DMS 273 (cell line): ENCODE results near the gene CFAP69.
"Not testable (repeated sequence)": the region's sequence is repeated elsewhere in the genome, so short reads cannot be mapped to it uniquely, and the experiment has no call there.

Source experiments
- DNase-seq: peaks from one replicate; lab custom pipeline; 2025; ENCODE audit not compliant: unreplicated experiment; lab: John Stamatoyannopoulos, UW

The CFAP69 gene

DNA sequence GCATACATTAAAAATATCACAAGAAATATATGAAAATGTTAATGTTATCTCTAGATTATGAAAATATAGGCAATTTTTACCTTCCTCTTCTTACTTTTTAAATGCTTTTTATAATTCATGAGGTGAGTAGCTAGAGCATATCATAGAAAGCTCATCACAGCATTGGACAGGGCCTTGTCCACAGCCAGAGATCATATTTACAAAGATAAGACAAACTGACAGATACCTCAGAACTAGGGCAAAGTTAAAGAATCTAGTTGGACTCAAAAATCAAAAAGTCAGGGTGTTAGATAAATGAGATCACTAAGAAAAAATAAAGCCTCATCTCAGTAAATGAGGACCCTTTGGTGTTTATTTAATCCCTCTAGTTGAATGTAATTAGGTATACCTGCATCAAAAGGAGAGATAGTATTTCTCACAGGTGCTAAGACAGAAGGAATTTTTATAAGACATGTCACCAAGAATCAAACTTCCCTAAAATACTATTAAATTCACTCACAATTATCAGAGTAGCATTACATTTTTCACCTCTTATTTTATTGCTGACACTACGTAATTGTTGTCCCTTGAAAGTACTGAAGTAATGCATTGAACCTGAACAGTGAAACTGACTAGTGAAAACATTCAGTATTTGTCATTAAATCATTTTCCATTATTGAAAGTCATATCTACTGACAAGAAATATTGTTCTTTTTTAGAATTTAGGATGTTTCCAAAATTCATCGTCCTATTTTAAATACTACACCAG lies 25.6 kb downstream of the CFAP69 start:
- DNase-seq = no peak

DNA sequence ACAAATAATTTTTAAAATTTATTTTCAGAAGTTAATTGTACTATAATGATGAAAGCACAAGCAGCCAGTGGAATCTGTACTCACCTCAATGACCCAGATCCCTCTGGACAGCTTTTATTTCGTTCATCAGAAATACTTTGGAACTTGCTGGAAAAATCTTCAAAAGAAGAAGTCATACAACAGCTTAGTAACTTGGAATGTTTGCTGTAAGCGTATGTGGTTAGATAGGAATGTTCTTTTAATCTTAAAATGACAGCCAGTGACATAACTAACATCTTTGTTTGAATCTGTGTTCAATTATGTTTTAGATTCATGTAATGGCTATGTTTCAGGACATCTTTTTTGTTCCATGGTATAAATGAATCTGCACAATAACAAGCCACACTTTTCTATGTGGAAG lies 26.8 kb downstream of the CFAP69 start:
- DNase-seq = no peak

DNA sequence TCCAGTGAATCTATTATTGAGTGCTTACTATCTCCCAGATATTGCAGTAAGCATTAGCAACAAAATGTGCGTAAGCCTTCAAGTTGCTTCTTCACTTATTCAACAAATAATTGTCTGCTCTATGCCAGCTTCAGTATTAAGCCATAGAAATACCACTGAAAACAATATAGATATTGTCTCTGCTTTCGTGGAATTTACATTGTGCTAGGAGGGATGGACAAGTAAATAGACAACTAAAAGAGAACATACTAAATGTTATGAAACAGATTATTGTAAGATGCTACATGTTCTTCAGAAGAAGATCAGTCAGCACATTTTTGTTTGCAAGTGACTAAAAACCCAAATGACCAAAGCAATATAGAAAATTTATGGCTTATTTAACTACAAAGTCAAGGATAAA lies 27.3 kb downstream of the CFAP69 start:
- no peak for DNase-seq

DNA sequence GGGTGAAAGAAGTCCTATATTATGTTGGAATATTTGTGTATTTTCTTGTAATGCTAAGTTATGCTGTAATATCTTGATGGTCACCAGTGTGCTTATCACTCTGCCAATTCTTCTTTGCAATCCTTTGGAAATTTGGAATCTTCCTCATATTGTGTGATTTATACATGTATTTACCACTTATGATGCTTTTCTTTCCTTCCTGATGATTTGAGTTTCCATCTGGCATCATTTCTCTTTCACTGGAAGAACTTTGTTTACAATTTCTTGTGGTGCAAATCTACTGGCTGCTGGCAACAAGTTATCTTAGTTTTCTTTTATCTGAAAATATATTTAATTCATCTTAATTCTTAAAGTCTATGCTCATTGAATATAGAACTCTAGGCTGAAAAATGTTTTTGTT lies 29.2 kb downstream of the CFAP69 start:
- DNase-seq = no peak

DNA sequence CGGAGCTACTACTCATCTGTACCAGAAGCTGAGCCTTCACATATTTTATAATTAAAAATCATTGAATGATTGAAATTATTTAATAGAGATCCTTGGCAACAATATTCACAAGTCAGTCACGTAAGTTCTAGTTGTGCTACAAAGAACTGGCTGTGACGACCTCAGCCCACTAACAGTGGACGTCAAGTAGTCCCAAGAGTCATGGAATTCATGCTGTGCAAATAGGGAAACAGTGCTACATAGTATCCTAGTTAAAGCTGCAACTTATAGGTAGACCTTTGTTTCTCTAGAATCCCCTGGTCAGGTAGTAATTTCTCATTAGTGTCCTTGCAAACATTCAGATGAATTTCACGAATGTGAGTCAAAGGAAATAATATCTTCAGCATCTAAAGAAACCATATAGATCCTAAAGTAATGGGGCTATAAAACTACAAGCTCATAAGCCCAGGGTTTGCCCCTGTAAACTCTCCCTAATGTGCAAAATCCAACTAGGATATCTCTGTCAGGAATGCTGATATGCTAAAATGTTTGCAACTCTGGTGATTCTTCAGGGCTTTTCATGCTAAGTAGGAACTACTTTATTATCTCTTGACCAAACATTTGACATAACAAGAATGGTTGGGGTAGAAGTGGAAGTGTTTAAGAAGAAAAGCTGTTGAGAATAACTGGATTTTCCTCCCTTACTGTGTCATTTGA lies 31.2 kb downstream of the CFAP69 start:
- DNase-seq = no peak

DNA sequence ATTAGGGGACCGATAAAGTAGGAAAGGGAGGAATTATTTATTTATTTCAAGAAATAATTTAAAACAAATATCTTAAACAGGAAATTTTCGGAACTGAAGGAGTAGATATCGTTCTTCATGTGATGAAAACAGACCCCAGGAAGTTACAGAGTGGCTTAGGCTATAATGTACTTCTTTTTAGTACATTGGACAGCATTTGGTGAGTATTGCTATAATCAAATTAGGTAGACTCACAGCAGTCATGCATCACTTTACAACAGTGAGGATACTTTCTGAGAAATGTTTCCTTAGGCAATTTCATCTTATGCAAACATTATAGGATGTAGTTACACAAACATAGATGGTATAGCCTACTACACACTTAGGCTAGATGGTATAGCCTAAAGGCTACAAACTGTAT lies 43.2 kb downstream of the CFAP69 start:
- DNase-seq = no peak

DNA sequence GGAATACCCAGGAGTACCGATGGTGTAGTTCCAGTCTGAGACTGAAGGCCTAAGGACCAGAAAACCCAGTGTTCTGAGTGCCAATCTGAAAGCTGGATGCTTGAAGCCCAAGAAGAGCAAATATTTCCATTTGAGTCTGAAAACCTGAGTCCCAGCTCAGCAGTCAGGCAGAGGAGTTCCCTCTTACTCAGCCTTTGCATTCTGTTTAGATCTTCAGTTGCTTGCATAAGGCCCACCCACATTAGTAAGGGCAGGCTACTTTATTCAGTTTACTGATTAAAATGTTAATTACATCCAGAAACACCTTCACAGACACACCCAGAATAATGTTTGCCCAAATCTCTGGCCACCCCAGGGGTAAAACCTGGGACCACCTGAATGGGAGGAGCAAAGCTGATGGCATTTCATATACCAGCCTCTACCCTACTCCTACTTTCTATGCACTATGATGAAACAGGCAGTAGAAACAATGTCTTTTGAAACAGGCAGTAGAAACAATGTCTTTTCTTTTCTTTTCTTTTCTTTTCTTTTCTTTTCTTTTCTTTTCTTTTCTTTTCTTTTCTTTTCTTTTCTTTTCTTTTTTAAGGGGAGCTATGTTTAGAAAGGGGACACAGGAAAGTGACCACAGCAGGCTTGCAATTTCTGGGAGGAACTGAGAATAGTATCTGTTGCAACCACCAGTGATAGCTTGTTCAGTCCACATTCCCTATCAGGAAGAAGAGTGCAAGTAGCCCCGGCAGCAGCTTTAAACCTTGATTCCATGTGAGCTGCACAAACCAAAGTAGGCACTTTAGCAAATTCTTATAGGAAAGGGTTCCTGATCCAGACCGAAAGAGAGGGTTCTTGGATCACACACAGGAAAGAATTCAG lies 45.5 kb downstream of the CFAP69 start:
- no peak for DNase-seq

DNA sequence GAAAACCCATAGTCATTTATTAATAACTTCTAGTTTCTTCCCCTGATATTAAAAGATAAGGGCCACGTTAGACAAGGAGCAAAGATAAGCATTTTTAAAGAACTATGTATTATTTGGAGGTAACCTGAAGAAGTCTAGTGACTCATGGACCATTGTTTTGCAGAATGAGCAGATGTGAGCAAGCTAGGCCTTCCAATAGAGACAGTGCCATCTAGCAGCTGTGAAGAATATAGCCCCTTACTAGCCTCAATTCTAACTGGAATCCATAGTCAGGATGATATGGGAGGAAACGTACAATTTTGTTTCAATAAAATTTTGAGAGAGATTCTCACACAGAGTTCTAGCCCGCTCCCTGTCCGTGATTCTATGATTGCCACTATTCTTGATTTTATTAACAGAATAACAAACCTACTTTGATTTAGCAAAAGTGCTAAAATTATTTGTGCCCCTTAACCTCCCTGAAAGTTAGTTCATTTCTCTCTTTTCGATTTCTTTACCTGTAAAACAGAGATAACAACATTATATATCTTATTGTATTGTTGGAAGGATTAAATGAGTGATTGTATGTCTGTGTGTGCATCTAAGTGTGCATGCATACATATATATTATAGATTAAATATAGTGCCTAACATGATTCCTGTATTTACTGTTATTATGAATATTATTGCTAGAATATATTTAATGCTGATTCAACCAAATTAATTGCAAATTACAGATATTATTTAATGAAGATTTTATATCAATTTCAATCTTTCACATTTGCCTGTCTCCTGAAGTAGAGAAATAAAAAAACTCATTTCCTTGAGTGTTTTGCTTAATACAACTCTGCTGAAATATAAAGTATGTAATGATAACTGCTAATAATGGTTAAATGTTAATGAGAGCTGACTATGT lies 53.4 kb downstream of the CFAP69 start:
- DNase-seq = peak; percentile 56

DNA sequence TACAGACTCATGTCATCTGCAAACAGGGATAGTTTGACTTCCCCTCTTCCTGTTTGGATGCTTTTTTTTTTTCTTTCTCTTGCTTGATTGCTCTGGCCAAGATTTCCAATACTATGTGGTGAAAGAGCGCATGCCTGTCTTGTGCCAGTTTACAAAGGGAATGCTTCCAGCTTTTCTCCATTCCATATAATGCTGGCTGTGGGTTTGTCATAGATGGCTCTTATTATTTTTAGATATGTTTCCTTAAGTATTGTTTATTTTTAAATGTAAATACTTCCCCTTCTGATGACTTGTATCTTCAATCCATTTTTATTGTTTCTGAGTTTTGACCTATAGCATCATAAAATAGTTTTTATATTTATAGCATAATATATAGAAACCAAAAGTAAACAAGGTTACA lies 58.3 kb downstream of the CFAP69 start:
- no peak for DNase-seq

DNA sequence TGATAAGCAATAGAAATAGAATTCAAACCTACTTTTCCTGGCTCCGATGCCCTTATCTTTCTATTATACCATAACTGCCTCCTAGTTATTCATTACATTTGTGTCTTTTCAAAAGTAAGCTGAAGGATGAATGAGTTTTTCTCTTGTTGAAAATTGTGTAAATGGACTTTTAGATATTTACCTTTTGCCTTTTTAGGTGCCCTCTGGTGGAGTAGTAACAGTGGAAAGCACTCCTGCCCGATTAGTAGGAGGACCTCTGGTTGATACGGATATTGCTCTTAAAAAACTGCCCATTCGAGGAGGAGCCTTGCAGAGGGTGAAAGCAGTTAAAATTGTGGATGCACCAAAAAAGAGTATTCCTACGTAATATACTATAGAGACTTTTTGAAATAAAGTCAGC lies 64.9 kb downstream of the CFAP69 start:
- DNase-seq = no peak

DNA sequence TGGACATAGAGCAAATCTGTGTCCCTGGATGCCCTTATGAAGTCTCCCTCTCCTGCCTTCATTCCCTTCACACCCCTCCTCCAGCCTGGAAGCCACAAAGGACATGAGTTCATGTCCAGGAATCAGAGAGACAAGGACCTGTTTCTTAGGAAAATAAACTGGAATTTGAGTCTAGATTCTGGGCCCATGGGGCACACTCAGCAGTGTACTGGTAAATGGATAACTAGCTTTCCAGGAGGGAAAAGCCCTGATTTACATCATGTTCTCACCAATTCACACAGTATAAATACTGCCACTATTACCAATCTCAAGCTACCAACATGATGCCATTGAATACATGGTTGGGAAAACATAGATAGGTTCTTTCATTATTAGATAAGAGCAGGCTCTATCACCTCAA lies 66.2 kb downstream of the CFAP69 start:
- DNase-seq = no peak

DNA sequence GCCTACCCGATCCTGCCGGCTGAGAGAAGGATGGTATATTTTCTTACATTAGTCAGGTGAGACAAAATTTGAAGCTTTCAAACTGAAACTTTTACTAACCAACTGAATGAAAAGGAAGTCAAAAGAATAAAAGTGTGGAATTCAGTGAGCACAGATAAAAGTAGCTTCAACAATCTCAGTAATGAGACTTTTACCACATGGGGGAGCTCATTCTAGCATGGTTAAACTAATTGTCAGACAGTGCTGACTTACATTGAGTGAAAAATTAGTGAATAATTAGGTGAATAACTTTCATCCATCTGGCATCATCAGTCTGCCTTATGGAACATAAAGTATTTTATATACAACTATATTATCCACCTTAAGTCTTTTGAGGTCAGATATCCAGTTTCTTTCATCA lies 67.8 kb downstream of the CFAP69 start:
- DNase-seq = peak; percentile 51

DNA sequence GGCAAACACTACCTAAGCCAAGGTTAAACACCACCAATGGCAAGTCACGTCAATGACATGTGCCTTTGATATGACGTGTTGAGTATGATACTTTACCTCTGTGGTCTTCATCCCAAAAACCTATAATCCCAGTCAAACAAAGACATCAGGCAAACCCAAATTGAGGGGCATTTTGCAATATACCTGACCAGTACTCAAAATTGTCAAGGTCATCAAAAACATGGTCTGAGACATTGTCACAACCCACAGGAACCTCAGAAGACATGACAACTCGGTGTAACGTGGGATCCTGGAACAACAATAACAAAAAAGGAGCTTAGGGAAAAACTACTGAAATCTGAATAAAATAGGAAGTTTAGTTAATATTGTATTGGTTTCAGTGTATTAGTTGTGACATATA lies 68.9 kb downstream of the CFAP69 start:
- no peak for DNase-seq

DNA sequence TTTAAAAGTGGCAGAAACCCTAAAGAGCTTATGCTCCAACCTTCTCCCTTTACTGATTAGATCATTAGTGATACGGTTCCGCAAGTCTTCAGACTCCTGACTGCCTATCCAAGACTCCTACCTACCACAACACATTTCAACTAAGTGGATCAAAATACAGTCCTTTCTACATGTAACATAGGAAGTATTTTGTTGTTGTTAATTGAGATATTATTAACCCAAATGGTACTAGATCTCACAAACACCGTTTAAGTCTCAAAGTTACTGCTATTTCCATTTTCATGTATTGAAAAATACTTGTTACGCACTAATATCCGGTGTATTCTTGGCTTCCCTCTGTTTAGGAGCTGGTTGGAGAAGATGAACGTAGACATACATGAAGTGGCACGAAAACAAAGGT lies 75.0 kb downstream of the CFAP69 start:
- DNase-seq = no peak

DNA sequence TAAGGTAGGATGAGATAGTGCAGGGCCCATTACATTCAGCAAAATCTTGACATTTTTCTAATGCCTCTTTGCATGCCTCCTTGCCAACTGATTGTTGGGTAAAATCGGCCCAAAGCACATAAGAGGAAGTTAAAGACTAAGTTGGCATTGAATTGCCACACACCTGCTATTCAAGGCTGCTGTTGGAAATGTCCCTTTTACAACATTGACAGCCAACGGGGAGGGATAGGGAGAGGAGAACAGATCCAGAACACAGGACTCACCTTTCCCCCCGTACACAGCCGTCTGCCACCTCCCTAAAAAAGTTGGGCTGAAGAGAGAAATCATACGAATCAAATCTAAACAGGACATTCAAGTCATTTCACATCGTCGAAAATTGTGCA lies 75.4 kb downstream of the CFAP69 start:
- no peak for DNase-seq

DNA sequence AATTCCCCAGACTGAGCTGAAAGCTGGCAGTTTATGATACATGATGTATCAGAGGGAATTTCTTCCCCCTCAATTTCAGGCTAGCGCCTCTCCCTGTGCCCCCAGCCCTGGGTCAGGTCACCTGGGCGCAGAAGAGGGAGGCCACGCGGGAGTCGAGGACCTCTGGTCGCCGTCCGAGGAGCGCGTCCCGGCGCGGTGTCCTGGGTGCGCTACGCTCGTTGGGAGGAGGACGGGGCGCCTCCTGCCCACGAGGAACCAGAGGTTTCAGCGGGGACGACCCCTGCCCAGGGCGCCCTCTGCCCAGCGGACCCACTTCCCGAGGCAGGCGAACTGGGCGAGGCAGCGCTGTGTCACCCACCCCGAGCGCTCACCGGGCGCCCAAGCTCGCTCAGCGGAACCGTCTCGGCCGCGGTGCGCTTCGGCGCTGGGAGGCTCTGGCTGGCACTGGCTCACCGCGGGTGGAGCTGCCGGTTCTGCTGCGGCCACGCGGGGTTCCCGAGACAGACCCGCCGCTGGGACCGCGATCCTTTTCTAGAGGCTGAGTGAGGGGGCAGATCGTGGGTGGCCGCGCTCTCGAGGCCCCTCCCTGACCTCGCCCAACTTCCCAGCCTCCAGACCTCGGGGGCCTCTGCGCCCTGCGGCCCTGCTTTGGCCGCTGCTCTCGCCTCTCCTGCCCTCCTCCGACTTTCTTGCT lies 76.0 kb downstream of the CFAP69 start, which contains the start of gene FAM237B:
FAM237B (minus strand) TSS at position 504 of the 694 bp plus-strand sequence. CDS start 1,556 bp downstream, outside the sequence.
- DNase-seq = peak; percentile 75

DNA sequence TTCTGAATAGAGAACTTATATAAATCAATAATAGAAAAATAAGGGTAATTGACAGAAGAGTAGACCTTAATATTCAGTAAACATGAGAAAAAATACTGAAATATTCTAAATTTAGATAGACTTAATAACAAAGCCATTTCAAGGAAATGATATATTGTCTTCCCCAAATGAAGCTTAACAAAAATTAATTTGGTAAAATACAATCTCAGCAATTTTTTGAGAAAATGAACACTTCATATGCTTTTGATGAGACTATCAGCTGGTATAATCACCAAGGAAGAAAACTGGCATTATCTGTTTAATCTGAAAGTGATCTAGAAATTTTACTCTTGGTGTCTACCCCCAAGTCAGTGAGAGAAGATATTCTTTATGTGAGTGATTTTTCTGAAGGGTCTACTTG lies 77.9 kb downstream of the CFAP69 start:
- no peak for DNase-seq

DNA sequence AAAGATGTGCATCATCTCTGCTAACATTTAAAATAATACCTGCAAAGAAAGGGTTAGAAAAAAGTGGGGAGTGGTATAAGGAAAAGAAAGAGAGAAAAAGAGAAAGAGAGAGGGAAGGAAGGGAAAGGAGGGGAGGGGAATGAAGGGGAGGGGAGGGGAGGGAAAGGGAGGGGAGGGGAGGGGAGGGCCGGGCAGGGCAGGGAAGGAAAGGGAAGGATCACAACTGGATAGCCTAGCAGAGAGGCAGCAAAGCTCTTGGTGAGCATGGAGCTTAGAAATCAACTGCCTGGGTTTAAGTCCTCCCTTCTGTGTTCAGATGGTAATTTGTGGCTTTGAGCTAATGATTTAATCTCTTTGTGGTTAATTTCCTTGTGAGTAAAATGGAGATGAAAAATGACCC lies 81.5 kb downstream of the CFAP69 start:
- no peak for DNase-seq

DNA sequence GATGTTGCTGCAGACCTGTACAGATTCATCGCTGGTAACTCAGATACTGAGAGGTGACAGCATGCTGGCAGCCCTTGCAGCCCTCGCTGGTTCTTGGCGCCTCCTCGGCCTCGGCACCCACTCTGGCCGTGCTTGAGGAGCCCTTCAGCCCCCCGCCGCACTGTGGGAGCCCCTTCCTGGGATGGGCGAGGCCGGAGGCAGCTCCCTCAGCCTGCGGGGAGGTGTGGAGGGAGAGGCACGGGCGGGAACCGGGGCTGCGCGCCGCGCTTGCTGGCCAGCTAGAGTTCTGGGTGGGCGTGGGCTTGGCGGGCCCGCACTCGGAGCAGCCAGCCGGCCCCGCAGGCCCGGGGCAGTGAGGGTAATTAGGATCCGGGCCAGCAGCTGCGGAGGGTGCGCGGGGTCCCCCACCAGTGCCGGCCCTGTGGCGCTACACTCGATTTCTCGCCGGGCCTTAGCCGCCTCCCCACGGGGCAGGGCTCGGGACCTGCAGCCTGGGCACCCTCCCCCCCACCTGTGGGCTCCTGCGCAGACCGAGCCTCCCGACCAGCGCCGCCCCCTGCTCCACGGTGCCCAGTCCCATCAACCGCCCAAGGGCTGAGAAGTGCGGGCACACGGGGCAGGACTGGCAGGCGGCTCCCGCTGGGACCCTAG lies 89.3 kb downstream of the CFAP69 start:
- DNase-seq = no peak

DNA sequence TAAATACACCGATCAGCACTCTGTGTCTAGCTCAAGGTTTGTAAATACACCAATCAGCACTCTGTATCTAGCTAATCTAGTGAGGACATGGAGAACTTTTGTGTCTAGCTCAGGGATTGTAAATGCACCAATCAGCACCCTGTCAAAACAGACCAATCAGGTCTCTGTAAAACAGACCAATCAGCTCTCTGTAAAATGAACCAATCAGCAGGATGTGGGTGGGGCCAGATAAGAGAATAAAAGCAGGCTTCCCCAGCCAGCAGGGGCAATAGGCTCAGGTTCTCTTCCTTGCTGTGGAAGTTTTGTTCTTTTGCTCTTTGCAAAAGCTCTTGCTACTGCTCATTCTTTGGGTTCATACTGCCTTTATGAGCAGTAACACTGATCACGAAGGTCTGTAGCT lies 90.0 kb downstream of the CFAP69 start:
- not testable (repeated sequence) for DNase-seq
